AG08395 (cell line): ENCODE measurements around the gene NDUFAF5.

Source experiments
- DNase-seq: peaks from one replicate; pipeline ENCODE4 v3.0.0; 2012; ENCODE audit warnings: mixed read lengths, low spot score

The NDUFAF5 gene

DNA sequence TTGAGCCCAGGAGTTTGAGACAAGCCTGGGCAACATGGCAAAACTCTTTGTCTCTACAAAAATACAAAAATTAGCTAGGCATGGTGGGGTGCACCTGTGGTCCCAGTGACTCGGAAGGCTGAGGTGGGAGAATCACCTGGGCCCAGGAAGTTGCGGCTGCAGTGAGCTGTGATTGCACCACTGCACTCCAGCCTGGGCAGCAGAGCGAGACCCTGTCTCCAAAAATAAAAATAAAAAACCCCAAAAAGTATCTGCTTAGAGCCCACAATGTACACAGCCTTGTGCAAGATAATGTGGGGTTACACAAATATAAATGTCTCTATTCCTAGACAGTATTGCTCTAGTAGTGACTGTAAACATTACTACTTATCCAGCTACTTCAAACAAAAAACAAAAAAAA, 6.0 kb upstream of the NDUFAF5 start:
- no peak for DNase-seq

DNA sequence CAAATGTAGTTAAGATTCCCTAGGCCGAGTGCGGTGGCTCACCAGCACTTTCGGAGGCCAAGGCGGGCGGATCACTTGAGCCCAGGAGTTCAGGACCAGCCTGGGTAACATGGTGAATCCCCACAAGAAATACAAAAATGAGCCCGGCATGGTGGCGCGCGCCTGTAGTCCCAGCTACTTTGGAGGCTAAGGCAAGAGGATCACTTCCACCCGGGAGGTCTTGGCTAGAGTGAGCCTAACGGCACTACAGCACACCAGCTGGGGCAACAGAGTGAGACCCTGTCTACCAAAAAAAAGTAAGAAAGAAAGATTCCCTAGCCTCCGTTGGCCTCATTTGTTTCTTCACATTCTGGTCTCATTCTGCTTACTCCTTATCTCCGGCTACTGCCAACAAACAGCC, 1.3 kb upstream of the NDUFAF5 start:
- no peak for DNase-seq

DNA sequence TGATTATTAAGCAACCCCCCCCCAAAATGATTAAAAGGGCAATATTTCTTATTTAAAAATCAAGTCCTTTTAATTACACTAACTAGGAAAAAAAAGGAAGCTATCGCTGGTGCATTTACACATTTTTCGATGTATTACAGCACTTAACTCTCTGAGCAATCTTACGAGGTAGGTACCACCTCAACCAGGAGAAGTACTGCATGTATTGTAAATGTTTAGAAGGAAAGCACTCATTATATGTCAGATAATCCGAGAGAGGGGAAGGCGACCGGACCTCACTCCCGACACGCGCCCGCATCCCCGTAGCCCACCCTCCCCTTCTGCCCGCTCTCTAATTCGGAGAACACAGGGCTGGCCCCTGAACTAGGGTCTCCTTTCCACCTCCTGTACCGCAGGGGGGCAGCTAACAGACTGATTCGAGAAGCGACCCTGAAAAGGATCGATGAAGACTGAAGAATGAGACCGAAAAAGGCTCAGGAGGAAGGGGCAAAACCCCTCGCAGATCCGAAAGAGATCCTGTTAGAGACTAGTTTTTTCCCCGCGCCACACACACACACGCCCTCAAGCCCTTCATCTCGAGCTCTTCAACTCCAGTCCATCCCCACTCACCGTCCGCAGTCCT, 446 bp upstream of the NDUFAF5 start:
- no peak for DNase-seq

DNA sequence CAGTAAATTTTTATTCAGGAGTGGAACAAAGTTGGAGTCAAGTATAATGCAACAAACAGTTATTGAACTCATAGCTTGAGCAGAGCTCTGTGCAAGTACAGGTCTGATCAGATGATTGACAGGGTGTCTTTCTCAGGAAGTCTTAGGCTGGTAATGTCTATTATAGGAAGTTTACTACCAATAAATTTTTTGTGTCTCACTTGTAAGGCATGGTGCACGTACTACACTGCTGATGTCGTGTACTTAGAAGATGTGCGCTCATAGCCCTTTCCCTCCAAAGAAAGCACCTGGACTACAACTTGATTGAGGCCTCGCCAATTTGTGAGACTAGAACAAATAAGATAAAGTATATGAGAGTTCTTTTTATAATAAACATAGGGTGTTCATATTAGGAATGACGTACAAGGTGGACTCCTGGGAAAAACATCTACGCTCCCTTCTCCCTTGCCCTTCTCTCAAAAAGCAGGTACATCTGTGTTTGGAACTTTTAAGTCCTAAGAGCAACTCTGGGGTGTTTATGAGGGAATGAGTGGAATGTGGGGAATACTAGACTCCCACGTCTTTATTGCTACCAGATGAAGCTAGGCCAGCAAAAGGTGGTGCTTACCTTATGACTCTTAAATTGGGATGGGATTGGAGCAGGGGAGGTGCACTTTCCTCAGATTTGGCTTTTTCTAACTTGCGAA, 1.5 kb downstream of the NDUFAF5 start:
- no peak for DNase-seq

DNA sequence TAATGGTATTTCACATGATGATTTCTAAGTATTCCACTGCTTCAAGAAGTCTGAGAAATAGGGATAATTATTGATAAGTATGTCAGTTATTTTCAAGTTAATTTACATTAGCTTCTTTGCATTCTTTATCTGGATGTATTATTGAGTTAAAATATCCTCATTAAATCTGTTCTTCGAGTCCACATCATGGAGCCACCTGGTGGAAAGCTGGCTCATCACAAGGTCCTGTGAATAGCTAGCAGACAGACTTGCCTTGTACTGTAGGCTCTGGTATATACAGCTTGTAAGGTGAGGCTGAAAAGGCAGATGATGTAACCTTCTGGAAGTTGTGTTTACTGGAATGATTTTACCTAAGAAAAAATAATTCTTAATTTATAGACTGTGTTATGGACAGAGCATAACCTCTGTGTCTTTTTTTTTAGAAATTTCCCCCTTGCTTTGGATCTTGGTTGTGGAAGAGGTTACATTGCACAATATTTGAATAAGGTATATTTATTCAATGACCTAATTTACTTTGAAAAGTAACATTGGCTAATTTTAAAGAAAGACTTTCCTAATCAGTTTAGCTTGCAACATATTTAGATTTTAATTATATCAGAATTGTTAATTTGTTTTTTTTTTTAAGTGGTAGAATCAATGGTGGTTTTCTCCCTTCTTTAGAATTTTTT, 3.5 kb downstream of the NDUFAF5 start:
- DNase-seq = peak; percentile 65

DNA sequence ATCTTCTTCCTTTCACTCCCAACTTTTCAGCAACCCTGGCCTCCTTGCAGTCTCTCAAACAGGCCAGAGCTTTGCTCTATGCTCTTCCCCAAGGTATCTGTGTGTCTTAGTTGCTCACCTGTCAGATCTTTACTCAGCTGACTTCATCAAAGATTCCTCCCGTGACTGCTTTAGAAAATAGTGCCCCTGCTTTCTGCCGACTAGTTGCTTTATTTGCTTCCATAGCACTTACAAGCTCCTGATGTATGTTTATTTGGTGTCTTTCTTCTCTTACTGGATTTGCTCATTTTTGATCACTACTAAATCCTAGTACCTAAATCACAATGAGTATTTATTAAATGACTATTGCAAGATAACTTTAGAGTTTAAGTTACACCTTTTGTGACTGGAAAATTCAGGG, 5.9 kb downstream of the NDUFAF5 start:
- no peak for DNase-seq

DNA sequence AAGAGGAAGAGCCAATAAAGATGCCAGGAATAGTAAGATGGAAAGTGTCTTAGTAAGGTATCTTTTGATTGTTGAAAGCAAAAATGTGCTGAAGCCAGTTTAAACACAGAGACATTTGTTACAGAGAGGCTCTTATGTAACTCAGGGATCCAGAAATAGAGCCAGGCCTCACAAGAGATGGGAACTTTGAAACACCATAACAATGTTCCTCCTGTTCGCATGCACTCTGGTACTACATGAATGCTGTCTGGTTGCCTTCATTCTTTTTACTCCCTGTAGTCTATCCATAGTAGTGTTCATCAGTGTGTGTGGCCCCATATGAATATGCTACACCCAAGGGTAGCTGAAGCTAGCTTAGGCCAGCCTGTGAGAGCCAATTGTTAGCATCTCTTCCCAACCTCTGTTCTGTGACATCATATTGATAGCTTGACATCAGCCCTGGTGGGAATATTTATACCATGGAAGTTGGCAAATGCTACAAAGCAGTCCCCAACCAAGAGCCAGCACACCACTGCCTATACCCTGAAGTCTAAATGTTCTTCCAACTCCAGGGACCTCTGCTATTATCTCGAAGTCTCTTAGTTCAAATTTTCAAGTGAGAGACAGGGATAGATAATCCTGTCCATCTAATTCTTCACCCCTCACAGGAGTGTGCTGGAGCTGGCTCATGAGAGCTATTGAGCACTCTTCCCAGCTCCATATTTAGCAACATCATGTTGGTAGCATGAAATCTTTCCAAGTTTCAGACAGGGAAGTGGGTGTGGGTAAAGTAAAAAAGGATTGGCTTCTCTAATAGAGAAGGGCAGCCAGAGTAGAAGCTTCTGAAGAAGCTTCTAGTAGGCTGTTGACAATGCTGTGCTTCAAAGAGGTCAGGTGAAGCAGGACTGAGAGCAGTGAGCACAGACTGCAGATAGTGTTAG, 7.0 kb downstream of the NDUFAF5 start:
- no peak for DNase-seq

DNA sequence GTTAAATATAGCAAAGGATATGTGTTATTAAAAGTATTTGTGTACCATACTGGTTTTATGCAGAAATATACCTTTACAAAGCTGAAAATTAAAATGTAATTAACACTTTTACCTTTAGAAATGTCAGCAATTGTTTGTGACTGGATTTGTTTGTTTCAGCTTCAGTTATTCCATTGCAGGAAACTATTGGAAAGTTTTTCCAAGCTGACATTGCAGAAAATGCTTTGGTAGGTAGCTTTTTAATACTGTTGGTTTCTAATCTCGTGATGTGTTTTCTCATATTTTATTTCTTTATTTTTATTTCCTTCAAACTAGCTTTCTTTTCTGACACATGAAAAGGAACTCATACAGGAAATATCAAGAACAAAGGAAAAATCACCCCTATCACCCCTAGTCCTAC, 8.2 kb downstream of the NDUFAF5 start:
- no peak for DNase-seq

DNA sequence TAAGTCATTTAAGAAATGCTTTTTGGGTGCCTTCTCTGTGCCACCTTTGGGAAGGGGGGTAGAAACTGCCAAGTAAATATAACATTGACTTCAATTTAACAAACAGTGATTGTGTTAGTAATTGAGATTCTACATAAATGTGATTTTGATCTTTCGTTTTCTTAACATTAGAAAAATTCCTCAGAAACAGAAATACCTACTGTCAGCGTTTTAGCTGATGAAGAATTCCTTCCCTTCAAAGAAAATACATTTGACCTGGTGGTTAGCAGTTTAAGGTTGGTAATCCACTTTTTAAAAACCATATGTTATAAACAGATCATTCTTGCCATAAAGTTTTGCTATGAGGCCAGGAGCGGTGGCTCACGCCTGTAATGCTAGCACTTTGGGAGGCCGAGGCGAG, 9.8 kb downstream of the NDUFAF5 start:
- DNase-seq = no peak

DNA sequence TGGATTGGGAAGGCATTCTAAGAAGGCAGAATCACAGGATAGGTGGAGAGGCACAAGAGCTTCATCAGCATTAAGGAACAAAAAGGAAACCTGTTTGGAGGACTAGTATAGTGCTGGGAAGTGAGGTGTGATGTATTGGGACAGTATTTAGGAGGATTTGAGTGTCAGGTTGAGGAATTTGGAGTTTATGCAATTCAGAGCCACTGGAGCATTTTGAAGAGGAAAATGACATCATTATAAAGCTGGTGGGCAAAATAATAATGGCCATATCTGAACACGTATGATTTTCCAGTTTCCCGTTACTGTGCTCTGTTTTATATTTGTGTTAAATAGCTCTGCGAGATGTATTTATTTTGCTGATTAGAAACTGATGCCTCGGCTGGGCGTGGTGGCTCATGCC, 14.2 kb downstream of the NDUFAF5 start:
- DNase-seq = no peak

DNA sequence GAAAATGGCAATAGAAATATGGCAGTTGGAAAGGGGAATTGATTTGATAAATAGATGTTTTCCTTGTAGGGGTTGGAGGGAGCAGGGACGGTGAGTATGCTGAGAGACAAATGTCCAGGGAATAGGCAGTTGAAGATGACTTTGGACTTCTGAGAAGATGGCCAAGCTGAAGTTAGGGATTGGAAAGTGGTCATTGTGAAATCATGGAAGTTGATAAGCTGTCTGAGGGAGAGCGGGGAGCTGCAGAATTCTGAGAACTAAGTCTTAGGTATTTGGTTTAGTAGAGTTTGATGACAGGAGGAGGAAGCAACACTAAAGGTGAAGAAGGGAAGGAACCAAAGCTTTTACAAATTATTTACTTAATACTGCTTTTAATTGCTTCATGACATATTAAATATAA, 15.1 kb downstream of the NDUFAF5 start:
- no peak for DNase-seq

DNA sequence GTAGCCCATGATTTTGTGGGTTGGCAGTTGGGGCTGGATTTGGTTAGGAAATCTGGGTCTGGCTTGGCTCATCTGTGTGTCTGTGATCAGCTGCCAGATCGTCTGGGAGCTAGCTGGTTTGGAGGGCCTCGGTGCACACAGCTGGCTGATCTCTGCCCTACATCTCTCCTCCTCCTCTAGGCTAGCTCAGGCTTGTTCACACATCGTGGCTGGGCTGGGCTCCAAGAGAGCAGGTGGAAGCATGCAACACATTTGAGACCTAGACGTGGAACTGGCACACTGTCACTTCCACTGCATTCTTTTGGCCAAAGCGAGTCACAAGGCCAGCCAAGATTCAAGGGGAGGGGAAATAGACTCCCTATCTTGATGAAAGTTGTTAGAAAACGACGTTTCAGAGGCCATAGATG, 15.9 kb downstream of the NDUFAF5 start:
- peak; percentile 87 for DNase-seq

DNA sequence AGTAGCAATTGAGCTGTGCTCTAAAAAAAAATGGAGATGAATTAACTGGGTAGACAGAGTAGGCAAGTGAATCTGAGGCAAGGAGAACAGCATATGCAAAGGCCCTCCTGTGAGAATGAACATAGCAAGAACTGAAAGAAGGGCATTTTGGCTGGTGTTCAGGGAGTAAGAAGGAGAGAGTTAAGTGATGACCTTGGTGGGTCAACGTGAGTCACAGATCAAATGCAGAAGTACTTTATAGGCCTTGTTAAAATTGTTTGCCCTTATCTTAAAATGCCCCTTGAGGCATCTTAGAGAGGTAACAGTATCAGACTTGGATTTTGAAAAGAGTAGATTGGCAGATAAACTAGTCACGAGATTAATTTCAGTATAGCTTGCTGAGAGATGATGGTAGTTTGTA, 24.5 kb downstream of the NDUFAF5 start:
- no peak for DNase-seq

DNA sequence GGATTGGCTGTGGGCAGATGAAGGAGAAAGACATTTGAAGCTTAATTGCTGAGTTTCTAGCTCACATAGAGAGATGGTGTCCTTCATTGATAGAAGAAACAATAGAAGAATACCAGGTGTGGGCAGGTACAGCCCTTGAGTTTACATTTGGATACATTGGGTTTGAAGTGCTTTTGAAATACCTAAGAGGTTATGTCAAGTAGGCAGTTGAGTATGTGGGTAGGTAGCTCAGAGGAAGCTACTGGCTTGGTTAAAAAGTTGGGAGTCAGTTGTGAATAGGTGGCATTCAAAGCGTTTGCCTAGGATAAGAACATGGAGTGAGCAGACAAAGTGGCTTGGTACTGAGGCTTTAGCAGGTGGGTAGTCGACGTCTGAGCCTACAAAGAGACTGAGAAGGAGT, 25.0 kb downstream of the NDUFAF5 start:
- no peak for DNase-seq

DNA sequence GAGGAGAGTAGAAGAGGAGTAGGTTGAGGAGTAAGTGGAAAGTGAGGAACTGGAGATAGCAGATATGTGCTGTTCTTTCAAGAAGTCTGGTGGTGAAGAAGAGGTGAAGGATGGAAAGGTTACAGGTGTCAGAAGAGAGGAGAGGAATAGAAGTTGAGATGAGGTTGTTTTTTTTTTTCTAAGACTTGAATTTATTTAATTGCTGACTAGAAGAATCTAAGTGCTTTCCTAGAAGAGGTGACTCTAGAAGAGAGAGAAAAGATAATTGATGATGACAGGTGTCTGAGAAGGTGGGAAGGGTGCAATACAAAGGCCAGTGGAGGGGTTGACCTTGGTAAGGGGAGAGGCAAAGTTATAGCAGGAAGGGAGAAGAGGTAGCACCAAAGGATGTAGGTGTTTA, 25.6 kb downstream of the NDUFAF5 start:
- no peak for DNase-seq

DNA sequence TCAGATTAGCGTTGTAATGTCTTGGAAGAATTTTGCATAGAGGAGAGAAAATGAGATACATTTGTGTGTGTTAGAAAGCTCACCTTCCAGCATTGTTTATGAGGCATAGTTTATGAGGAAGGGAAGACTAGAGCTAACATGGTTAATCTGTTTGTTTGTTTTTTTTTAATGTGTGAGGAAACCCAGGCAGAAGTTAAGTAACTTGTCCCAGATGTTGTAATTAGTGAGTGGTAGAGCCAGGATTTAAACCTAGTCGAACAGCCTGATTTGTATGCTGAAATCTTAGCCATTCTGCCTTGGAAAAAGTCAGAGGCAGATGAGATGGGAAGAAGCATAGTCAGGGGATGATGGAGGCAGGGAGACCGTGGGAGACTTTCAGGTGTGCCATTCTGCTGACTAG, 29.1 kb downstream of the NDUFAF5 start:
- no peak for DNase-seq

DNA sequence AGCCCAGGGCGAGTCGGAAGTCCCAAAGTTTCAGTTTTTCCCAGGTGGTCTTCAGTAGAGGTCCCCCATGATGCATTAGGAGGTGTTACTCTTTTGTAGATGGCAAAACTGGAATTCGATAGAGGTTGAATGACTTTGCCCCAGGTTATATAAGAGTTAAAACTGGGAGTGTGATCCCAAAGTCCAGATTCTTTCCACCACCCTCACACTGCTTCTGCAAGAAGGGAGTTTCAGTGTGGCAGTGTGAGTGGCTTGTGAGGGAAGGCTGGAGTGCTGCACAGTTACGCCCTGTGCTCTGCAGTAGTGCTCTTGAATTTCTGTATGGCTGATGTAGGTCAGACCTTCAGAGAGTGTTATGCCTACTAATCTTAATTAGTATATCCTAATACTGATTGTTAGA, 29.8 kb downstream of the NDUFAF5 start:
- no peak for DNase-seq

DNA sequence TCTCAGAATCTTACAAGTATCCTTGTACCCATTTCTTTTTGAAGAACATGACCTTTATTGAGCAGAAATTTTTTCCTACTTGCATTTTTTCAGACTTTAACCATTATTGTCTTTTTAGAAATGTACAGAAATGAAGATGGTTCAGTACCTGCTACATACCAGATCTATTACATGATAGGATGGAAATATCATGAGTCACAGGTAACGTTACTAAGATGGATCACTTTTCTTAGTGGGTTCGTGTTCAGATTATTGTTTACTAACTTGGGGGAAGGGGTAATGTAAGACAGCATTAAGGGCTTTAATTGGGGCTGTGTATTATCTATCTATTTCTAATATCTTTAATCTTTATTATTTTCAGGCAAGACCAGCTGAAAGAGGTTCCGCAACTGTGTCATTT, 31.9 kb downstream of the NDUFAF5 start:
- no peak for DNase-seq

DNA sequence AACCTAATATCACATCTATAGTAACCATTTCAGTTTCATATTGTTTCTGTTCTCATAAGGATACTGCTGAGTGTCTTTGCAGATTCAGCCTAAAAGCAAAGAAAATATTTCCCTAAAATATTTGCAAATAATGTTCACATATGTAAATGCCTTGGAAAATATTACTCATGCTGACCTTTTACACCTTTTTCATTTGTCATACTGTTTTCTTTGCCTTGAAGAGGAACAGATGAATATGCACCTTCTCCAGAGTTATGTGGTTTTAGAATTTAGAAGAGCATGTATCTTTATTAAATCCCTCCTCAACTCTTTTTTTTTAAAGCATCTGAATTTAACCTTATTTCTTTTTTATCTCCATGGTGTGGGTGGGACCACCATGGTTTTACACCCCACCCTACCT, 32.5 kb downstream of the NDUFAF5 start:
- no peak for DNase-seq

DNA sequence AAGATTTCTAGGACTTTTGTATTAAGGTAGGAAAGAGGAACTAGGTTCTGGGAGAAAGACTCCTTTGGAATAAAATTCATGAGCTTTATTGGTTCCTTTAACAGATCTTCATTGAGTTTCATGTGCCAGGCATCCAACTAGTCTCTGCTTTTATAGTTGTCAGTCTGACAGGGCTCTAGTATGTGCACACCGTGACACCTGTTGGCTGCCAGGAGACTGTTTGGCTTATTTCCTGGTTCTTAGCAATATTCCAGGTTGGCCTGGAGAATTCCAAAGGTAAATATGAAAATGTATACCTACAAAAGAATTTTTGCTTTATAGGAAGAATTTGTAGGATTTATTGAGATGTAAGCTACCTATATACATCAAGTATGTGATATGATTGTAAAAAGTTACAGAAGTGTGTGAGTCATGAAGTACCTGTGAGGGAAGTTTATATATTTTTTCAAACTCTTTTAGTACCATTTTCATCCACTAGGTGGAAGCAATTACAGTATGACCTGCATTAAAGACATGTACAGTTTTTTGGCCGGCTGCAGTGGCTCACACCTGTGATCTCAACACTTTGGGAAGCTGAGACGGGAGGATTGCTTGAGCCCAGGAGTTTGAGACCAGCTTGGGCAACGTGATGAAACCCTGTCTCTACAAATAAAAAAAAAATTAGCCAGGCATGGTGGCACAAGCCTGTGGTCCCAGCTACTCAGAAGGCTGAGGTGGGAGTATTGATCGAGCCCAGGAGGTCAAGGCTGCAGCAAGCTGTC, 35.2 kb downstream of the NDUFAF5 start:
- DNase-seq = peak; percentile 48

DNA sequence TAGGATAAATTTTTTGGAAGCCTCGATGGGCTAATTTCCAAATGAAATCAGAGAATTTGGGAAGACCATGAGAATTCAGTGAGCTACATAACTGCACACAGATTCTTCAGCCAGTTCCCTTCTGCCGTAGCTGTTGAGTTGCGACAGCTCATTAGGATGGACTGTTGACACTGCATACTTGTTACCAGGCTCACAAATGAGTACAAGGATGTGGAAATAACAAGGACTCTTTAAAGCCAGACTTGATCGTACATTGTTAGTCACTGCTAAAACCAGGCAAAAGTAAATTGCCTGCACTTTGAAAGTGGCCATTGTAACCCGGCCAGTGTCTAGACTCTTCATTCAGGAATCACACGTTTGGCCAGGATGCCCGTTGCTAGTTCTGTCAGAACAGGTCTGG, 37.0 kb downstream of the NDUFAF5 start:
- DNase-seq = peak; percentile 76

DNA sequence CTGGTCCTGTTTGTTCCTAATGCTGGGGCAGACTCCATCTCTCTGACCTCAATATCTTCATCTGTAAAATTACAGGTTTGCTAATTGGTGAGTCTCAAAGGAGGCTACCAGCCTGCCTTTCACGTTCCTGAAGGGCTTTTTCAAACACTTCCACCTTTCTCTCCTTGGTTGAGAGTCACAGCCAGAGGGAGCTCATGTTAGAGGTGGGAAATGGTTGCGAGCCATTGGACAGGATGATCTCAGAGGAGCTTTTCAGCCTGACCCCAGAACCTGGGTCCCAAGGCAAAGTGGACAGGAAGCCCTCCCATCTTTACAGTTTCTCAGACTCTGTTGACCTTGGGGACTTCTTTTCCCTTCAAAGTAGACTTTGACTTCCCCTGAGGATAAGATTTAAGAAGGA, 37.6 kb downstream of the NDUFAF5 start:
- peak; percentile 10 for DNase-seq
